Nephron (organoid): ENCODE data around the gene ADGRB3.
"Not testable (repeated sequence)": the region's sequence is repeated elsewhere in the genome, so short reads cannot be mapped to it uniquely, and the experiment has no call there.

Source experiments
- H3K27ac Mint-ChIP-seq, 3 experiments: 2 replicates each; pipeline ENCODE4 v1.8.0; 2020; ENCODE audit warnings: mixed read lengths in 3 of 3, mild to moderate bottlenecking in 2 of 3, moderate library complexity in 1 of 3
- H3K27me3 Mint-ChIP-seq: 2 replicates; pipeline ENCODE4 v1.8.0; 2021; ENCODE audit warnings: low read depth, mild to moderate bottlenecking, moderate library complexity, mixed read lengths
- H3K36me3 Mint-ChIP-seq: 2 replicates; pipeline ENCODE4 v1.8.0; 2020; ENCODE audit warnings: low read depth, mixed read lengths
- H3K4me1 Mint-ChIP-seq: 2 replicates; pipeline ENCODE4 v1.8.0; 2020; ENCODE audit warnings: mixed read lengths
- H3K4me3 Mint-ChIP-seq, 3 experiments: 2 replicates each; pipeline ENCODE4 v1.8.0; 2020; ENCODE audit warnings: mild to moderate bottlenecking in 3 of 3, mixed read lengths in 3 of 3, moderate library complexity in 2 of 3
- H3K9me3 Mint-ChIP-seq: 2 replicates; pipeline ENCODE4 v1.8.0; 2020; ENCODE audit warnings: mixed read lengths
- TF ChIP-seq, protein P1 (sequence below), 3 experiments: fragments of 200-600 bp; sonication (generic); IDR thresholded peaks; one replicate each; pipeline ENCODE4 v1.5.0; 2021; ENCODE audit warnings: antibody characterized with exemption in 3 of 3; ENCODE audit not compliant: unreplicated experiment in 3 of 3

ADGRB3 gene

DNA sequence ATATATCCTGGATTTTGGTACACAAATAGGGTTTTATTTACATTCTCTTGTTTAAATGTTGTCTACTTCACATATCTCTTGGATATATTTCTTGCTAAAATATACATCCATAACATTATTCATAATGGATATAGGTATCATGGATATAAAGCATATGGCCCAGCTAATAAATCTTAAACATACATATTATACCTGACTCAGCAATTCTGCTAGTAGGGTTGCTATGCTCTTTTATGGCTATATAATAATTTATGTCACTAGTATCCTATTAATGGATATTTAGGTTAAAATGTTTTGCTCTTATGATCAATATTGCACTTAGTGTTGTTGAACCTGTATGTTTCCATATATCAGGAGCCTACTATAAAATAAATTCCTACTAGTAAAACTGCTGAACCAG, 786.2 kb downstream of the ADGRB3 start:
- no peak overlapping the region for H3K4me3 Mint-ChIP-seq
- peaks cover 4% of the 10 kb centered on the region for H3K4me1 Mint-ChIP-seq
- no peaks in the 10 kb centered on the region for H3K36me3 Mint-ChIP-seq
- H3K27ac Mint-ChIP-seq, result no peak overlapping the region
- TF ChIP-seq, protein P1, sequence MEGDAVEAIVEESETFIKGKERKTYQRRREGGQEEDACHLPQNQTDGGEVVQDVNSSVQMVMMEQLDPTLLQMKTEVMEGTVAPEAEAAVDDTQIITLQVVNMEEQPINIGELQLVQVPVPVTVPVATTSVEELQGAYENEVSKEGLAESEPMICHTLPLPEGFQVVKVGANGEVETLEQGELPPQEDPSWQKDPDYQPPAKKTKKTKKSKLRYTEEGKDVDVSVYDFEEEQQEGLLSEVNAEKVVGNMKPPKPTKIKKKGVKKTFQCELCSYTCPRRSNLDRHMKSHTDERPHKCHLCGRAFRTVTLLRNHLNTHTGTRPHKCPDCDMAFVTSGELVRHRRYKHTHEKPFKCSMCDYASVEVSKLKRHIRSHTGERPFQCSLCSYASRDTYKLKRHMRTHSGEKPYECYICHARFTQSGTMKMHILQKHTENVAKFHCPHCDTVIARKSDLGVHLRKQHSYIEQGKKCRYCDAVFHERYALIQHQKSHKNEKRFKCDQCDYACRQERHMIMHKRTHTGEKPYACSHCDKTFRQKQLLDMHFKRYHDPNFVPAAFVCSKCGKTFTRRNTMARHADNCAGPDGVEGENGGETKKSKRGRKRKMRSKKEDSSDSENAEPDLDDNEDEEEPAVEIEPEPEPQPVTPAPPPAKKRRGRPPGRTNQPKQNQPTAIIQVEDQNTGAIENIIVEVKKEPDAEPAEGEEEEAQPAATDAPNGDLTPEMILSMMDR (IDR thresholded peaks at IDR 0.05; ENCODE audit: unreplicated experiment in 3 of 3), result no peak
- H3K27me3 Mint-ChIP-seq, result no peaks in the 10 kb centered on the region
- H3K9me3 Mint-ChIP-seq, result no peaks in the 10 kb centered on the region

DNA sequence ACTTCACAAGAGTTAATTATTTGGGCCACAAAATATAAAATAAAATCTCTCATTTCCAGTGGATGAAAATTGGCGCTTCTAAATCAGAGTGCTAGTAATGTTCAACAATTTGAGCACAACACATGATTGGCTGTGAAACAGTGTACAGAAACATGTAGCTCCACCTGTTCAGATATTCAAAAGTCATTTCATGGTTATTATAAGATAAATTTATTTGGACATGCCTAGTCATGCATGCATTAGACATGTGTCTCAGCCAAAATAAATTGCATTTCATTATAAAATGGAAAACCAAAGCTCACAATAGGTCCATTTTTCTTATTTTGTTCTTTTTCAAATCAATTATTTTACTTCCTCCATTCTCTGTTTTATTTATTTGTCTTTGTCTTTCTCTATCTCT, 786.9 kb downstream of the ADGRB3 start:
- TF ChIP-seq, protein P1 (IDR thresholded peaks at IDR 0.05; ENCODE audit: unreplicated experiment in 3 of 3), result no peak
- no peaks in the 10 kb centered on the region for H3K36me3 Mint-ChIP-seq
- H3K27me3 Mint-ChIP-seq, result no peaks in the 10 kb centered on the region
- H3K27ac Mint-ChIP-seq, result no peak overlapping the region
- peaks cover 4% of the 10 kb centered on the region for H3K4me1 Mint-ChIP-seq
- H3K4me3 Mint-ChIP-seq, result no peak overlapping the region
- H3K9me3 Mint-ChIP-seq, result no peaks in the 10 kb centered on the region

DNA sequence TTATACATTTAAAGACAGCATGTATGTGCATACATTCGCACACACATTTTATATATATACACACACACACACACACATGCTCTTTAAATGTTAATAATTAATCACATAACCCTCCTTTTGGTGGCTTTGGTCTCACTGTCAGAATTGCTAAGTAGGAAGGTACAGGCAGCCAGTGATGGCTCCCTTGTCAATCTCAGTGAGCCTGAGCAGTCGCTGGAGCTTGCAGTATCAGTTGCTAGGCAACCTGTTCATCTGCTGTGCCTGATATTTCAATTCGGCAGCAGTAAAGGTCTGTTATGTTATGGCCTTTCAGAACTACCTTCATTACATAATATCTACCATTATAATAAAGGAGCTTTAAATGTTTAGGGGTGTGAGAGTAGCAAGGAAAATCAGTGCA, 787.4 kb downstream of the ADGRB3 start:
- Mint-ChIP-seq H3K4me1 (peaks cover 4% of the 10 kb centered on the region), H3K9me3 (no peaks in the 10 kb centered on the region), H3K4me3 (no peak overlapping the region), H3K36me3 (no peaks in the 10 kb centered on the region), H3K27ac (no peak overlapping the region), H3K27me3 (no peaks in the 10 kb centered on the region)
- TF ChIP-seq, protein P1 (IDR thresholded peaks at IDR 0.05; ENCODE audit: unreplicated experiment in 3 of 3), result no peak

DNA sequence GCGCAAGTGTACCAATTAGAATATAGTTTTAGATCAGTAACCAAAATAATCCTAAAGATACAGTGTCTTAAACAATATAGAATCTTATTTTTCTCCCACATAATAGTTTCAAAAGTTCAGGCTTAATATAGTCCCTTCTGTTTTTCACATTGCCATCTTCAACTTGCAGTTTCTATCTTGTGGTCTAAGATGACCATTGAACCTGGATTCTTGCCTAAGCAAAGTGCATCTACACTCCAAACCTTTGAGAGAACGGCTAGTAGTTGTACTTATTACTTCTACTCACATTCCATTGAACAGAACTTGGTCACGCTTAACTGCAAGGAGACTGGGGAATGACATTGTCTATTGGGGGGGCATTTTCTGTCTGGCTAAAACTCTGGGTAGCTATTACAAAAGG, 788.7 kb downstream of the ADGRB3 start:
- no peaks in the 10 kb centered on the region for H3K36me3 Mint-ChIP-seq
- no peaks in the 10 kb centered on the region for H3K27me3 Mint-ChIP-seq
- no peak overlapping the region for H3K27ac Mint-ChIP-seq
- no peak overlapping the region for H3K4me3 Mint-ChIP-seq
- no peaks in the 10 kb centered on the region for H3K9me3 Mint-ChIP-seq
- H3K4me1 Mint-ChIP-seq, result peaks cover 4% of the 10 kb centered on the region
- TF ChIP-seq, protein P1 (IDR thresholded peaks at IDR 0.05; ENCODE audit: unreplicated experiment in 3 of 3), result no peak

GRCh38 chr6:69424581-69424980, 789.5 kb downstream of the ADGRB3 start:
- H3K36me3 Mint-ChIP-seq, result no peaks in the 10 kb centered on the region
- no peaks in the 10 kb centered on the region for H3K27me3 Mint-ChIP-seq
- H3K4me3 Mint-ChIP-seq, result no peak overlapping the region
- no peaks in the 10 kb centered on the region for H3K9me3 Mint-ChIP-seq
- TF ChIP-seq, protein P1 (IDR thresholded peaks at IDR 0.05; ENCODE audit: unreplicated experiment in 3 of 3), result no peak
- peaks cover 4% of the 10 kb centered on the region for H3K4me1 Mint-ChIP-seq
- H3K27ac Mint-ChIP-seq, result no peak overlapping the region

DNA sequence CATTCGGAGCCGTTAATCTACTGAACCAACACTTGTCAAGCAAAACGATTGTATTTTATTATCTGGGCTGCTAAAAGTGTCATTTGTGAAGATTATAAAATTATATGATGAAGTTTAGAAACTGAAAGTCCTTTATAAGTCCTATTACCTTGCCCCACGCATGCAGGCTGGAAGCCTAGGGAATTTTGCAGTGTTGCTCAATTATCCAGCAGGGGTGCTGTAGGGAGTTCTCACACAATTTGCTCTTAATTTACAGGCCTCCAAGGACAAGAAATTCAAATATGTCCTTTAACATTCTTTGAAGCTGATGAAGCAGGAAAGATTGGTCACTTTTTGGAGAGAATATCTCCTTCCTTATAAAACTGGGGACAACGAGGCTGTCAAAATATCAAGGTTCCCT, 792.8 kb downstream of the ADGRB3 start:
- Mint-ChIP-seq H3K27ac (no peak overlapping the region), H3K9me3 (no peaks in the 10 kb centered on the region), H3K4me3 (no peak overlapping the region), H3K27me3 (no peaks in the 10 kb centered on the region), H3K4me1 (no peaks in the 10 kb centered on the region), H3K36me3 (no peaks in the 10 kb centered on the region)
- TF ChIP-seq, protein P1 (IDR thresholded peaks at IDR 0.05; ENCODE audit: unreplicated experiment in 3 of 3), result no peak

GRCh38 chr6:69432168-69432567, 797.1 kb downstream of the ADGRB3 start:
- not testable (repeated sequence) for H3K4me3 Mint-ChIP-seq, H3K27ac Mint-ChIP-seq, H3K27me3 Mint-ChIP-seq, H3K4me1 Mint-ChIP-seq, H3K36me3 Mint-ChIP-seq, H3K9me3 Mint-ChIP-seq

DNA sequence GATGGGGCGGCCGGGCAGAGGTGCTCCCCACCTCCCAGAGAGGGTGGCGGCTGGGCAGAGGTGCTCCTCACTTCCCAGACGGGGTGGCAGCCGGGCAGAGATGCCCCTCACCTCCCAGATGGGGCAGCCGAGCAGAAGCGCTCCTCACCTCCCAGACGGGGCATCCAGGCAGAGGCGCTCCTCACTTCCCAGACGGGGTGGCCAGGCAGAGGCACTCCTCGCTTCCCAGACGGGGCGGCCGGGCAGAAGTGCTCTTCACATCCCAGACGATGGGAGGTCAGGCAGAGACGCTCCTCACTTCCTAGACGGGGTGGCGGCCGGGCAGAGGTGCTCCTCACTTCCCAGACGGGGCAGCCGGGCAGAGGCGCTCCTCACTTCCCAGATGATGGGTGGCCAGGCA, 798.0 kb downstream of the ADGRB3 start:
- H3K4me3 Mint-ChIP-seq, H3K36me3 Mint-ChIP-seq, H3K4me1 Mint-ChIP-seq, H3K9me3 Mint-ChIP-seq, H3K27me3 Mint-ChIP-seq, H3K27ac Mint-ChIP-seq: not testable (repeated sequence)
